WTC11 (cell line): ENCODE results near the gene CTRB1. TPM values are rescaled to one million over a fixed set of nuclear protein-coding genes. Genes with fewer than 3 reads are reported as not detected.
"Not testable (repeated sequence)": the region's sequence is repeated elsewhere in the genome, so short reads cannot be mapped to it uniquely, and the experiment has no call there.

Source experiments
- ATAC-seq: fragments of 200-7000 bp; cut with Tn5 transposase; 2 replicates; pipeline ENCODE4 v1.10.0; 2021; ENCODE audit warnings: mild to moderate bottlenecking, moderate library complexity
- CTCF ChIA-PET: fragments of 300-600 bp; sonication (Branson Sonifier 250); formaldehyde crosslinking; loops from one replicate; lab custom pipeline; 2021; ENCODE audit warnings: antibody characterized with exemption; lab: Charles Lee
- POLR2A ChIA-PET: fragments of 350-600 bp; sonication (Branson Sonifier 250); formaldehyde crosslinking; loops from one replicate; lab custom pipeline; 2021; ENCODE audit warnings: antibody characterized with exemption; lab: Charles Lee
- DNase-seq: peaks from one replicate; pipeline ENCODE4 v3.0.0; 2021; ENCODE audit warnings: low spot score
- H3K27ac Mint-ChIP-seq: 2 replicates; pipeline ENCODE4 v1.8.0; 2021; ENCODE audit warnings: mixed read lengths
- H3K27me3 Mint-ChIP-seq: 2 replicates; pipeline ENCODE4 v1.8.0; 2021; ENCODE audit warnings: low read depth, mild to moderate bottlenecking, moderate library complexity, mixed read lengths
- H3K36me3 Mint-ChIP-seq: 2 replicates; pipeline ENCODE4 v1.8.0; 2021; ENCODE audit warnings: mixed read lengths
- H3K4me1 Mint-ChIP-seq: 2 replicates; pipeline ENCODE4 v1.8.0; 2022; ENCODE audit warnings: mixed read lengths
- H3K4me3 Mint-ChIP-seq: 2 replicates; pipeline ENCODE4 v1.8.0; 2021; ENCODE audit warnings: mild to moderate bottlenecking, moderate library complexity, mixed read lengths
- H3K9me3 Mint-ChIP-seq: 2 replicates; pipeline ENCODE4 v1.8.0; 2021; ENCODE audit warnings: mixed read lengths
- CREM ChIP-seq: sonication (generic); formaldehyde crosslinking; IDR thresholded peaks from 2 replicates; pipeline ENCODE4 v1.8.1; 2022; ENCODE audit warnings: mild to moderate bottlenecking, missing genetic modification reagents, moderate library complexity
- ESRRA ChIP-seq: sonication (generic); formaldehyde crosslinking; IDR thresholded peaks from 2 replicates; pipeline ENCODE4 v1.8.1; 2022; ENCODE audit warnings: mild to moderate bottlenecking, missing genetic modification reagents, borderline replicate concordance
- FOXP1 ChIP-seq: sonication (generic); formaldehyde crosslinking; IDR thresholded peaks from 2 replicates; pipeline ENCODE4 v1.8.0; 2022; ENCODE audit warnings: missing genetic modification reagents, mild to moderate bottlenecking, moderate library complexity, borderline replicate concordance
- GRHL2 ChIP-seq: fragments of 250-450 bp; sonication (Bioruptor Pico); IDR thresholded peaks from 2 replicates; pipeline ENCODE4 v1.8.0; 2022; ENCODE audit warnings: mild to moderate bottlenecking, moderate library complexity; ENCODE audit not compliant: insufficient replicate concordance, severe bottlenecking
- JUN ChIP-seq: sonication (generic); formaldehyde crosslinking; IDR thresholded peaks from 2 replicates; pipeline ENCODE4 v1.8.0; 2023; ENCODE audit warnings: mild to moderate bottlenecking, missing genetic modification reagents
- MYBL2 ChIP-seq: sonication (generic); formaldehyde crosslinking; IDR thresholded peaks from 2 replicates; pipeline ENCODE4 v1.8.1; 2023; ENCODE audit warnings: mild to moderate bottlenecking, moderate library complexity, missing genetic modification reagents
- NFYB ChIP-seq: sonication (generic); formaldehyde crosslinking; conservative IDR thresholded peaks from 2 replicates; pipeline ENCODE4 v1.8.0; 2022; ENCODE audit warnings: low read depth, missing genetic modification reagents
- NR3C1 ChIP-seq: sonication (generic); formaldehyde crosslinking; conservative IDR thresholded peaks from 2 replicates; pipeline ENCODE4 v1.8.1; 2023; ENCODE audit warnings: low read depth, mild to moderate bottlenecking, missing genetic modification reagents
- PRRX2 ChIP-seq: fragments of 250-450 bp; sonication (Bioruptor Pico); IDR thresholded peaks from 2 replicates; pipeline ENCODE4 v1.8.0; 2021; ENCODE audit warnings: mild to moderate bottlenecking
- TEAD4 ChIP-seq: sonication (generic); formaldehyde crosslinking; IDR thresholded peaks from 2 replicates; pipeline ENCODE4 v1.8.0; 2022; ENCODE audit warnings: mild to moderate bottlenecking, missing genetic modification reagents
- ZBTB21 ChIP-seq: sonication (generic); formaldehyde crosslinking; IDR thresholded peaks from 2 replicates; pipeline ENCODE4 v1.8.1; 2023; ENCODE audit warnings: mild to moderate bottlenecking, missing genetic modification reagents, borderline replicate concordance
- ZNF232 ChIP-seq: sonication (generic); formaldehyde crosslinking; IDR thresholded peaks from 2 replicates; pipeline ENCODE4 v1.8.0; 2022; ENCODE audit warnings: mild to moderate bottlenecking, missing genetic modification reagents
- ZNF263 ChIP-seq: sonication (generic); formaldehyde crosslinking; IDR thresholded peaks from 2 replicates; pipeline ENCODE4 v1.8.1; 2022; ENCODE audit warnings: low read depth, mild to moderate bottlenecking, moderate library complexity, missing genetic modification reagents
- total RNA-seq: library from RNA; stranded (reverse); gene quantifications from 3 replicates; pipeline ENCODE4 v1.2.3, GENCODE V29; 2021
- TF ChIP-seq, protein P1 (sequence below): fragments of 200-600 bp; IDR thresholded peaks from 2 replicates; pipeline ENCODE4 v1.8.0; 2022; ENCODE audit warnings: antibody characterized with exemption
- TF ChIP-seq, protein P2 (sequence below): sonication (generic); formaldehyde crosslinking; IDR thresholded peaks from 2 replicates; pipeline ENCODE4 v1.8.0; 2022; ENCODE audit warnings: mild to moderate bottlenecking, missing genetic modification reagents
- TF ChIP-seq, protein P3 (sequence below): fragments of 250-450 bp; sonication (Bioruptor Pico); IDR thresholded peaks from 2 replicates; pipeline ENCODE4 v1.9.0; 2021; ENCODE audit warnings: mild to moderate bottlenecking
- TF ChIP-seq, protein P4 (sequence below): sonication (generic); formaldehyde crosslinking; IDR thresholded peaks from 2 replicates; pipeline ENCODE4 v1.8.0; 2022; ENCODE audit warnings: missing genetic modification reagents

The CTRB1 gene
- total RNA-seq, 1 experiment from 2014 or later = 3.9 TPM

DNA sequence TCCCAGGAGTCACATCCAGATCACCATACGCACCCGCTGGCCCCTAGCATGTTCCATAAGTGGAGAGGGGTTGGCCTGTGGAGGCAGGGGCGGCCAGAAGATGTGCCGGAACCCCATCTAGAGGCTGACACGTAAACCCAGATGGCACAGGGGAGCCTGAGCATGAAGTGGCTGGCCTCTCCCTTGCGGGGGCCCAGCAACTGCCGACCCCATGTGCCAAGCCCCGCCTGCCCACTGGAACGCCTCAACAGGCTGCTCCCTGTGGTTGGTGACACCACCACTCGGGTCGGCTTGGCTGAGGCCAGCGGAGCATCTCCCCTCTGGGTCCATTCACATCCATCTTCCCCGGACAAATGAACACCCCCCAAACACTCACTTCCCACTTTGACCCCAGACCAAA lies 23.2 kb downstream of the CTRB1 start:
- H3K27ac Mint-ChIP-seq = peak overlapping the region; percentile 57; the same call in 1 of the 2 replicates
- ChIA-PET POLR2A (no interaction called here), CTCF (no interaction called here)
- TF ChIP-seq ZBTB21 (CRISPR knock-in tag) = no peak
- H3K4me3 Mint-ChIP-seq = no peak overlapping the region
- no peaks in the 10 kb centered on the region for H3K9me3 Mint-ChIP-seq
- DNase-seq (no peak), ATAC-seq (no peak)
- no peaks in the 10 kb centered on the region for H3K27me3 Mint-ChIP-seq
- H3K36me3 Mint-ChIP-seq = peaks cover 37% of the 10 kb centered on the region
- H3K4me1 Mint-ChIP-seq = peaks cover 50% of the 10 kb centered on the region

DNA sequence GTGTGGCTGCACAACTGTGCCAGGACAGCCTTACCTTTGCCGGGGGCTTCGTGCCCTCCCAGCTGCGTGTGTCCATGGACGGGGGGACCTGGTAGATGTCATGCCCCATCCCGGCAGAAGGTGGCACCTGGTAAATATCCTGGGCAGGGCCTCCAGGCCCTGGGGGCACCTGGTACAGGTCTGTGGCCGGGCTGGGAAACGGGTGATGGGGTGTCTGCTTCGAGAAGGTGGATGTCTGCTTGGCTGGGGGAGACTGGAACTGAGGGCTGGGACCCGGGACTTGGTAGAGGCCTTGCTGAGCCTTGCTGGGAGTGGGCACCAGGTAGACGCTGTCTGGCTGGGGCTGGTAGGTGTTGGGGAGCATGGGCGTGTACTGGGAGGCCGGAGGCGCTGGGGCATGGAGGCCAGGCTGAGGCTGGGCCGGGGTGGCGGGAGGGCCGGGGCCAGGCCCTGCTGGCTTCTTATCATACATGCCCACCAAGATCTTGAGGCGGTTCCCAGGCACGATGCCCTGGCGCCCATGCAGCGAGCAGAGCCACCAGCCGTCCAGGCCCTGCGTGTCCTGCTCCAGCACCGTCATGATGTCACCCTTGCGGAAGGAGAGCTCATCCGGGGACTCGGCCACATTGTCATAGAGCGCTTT lies 23.8 kb downstream of the CTRB1 start:
- H3K4me3 Mint-ChIP-seq, H3K27me3 Mint-ChIP-seq, ATAC-seq, DNase-seq, H3K9me3 Mint-ChIP-seq: not testable (repeated sequence)
- ChIA-PET CTCF (interaction anchor here (4.8 kb wide), 1 partner anchor 8 kb away, joined by 44 read pairs; no protein-coding TSS in a partner anchor), POLR2A (interaction anchor here (1.3 kb wide), 1 partner anchor 9 kb away, joined by 5 read pairs; no protein-coding TSS in a partner anchor)
- H3K36me3 Mint-ChIP-seq = peaks cover 37% of the 10 kb centered on the region
- peak overlapping the region; percentile 89 for H3K27ac Mint-ChIP-seq
- H3K4me1 Mint-ChIP-seq = peaks cover 54% of the 10 kb centered on the region

DNA sequence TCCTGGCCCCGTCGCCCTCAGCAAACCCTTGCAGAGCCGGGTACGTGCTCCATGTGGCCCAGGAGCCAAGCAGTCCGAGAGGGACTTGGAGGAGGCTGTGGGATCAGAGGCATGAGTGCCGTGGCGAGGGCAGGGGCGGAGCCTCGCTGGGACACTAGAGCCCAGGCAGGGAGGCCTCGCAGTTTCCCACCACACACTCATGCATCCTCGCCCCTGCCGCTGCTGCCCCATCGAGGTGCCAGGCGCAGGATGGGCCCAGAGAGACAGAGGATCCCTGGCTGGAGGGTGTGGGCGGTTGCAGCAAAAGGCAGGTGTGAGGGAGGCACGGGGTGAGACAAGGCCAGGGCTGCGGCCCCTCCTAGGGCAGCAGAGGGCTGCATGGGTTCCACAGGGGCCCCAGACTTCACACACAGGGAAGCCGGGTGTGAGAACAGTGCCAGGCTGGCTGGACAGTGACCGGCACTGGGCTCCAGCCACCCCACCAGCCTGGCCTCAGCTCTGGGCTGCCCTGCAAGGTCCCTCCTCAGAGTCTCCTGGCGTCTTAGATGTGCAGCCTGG lies 25.0 kb downstream of the CTRB1 start:
- peak overlapping the region; percentile 98 for H3K27ac Mint-ChIP-seq
- H3K9me3 Mint-ChIP-seq = no peaks in the 10 kb centered on the region
- DNase-seq (no peak), ATAC-seq (no peak)
- CTCF ChIA-PET = interaction anchor here (0.8 to 4.8 kb wide), 3 partner anchors 9 to 142 kb away, joined by 3 to 44 read pairs (median 7); no protein-coding TSS in a partner anchor
- peaks cover 66% of the 10 kb centered on the region for H3K4me1 Mint-ChIP-seq
- POLR2A ChIA-PET = interaction anchor here (1.3 to 2.6 kb wide), 2 partner anchors 10 kb away, joined by 5 to 13 read pairs; no protein-coding TSS in a partner anchor
- no peaks in the 10 kb centered on the region for H3K27me3 Mint-ChIP-seq
- H3K4me3 Mint-ChIP-seq = no peak overlapping the region
- peaks cover 37% of the 10 kb centered on the region for H3K36me3 Mint-ChIP-seq
- TF ChIP-seq NFYB (CRISPR knock-in tag) (no peak), MYBL2 (CRISPR knock-in tag) (no peak), NR3C1 (CRISPR knock-in tag) (no peak), FOXP1 (CRISPR knock-in tag) (no peak), ESRRA (no peak), ZNF232 (no peak), TEAD4 (no peak), GRHL2 (CRISPR knock-in tag) (no peak), JUN (CRISPR knock-in tag) (no peak), PRRX2 (CRISPR knock-in tag) (no peak), ZNF263 (CRISPR knock-in tag) (no peak), CREM (no peak)
- TF ChIP-seq, protein P1, sequence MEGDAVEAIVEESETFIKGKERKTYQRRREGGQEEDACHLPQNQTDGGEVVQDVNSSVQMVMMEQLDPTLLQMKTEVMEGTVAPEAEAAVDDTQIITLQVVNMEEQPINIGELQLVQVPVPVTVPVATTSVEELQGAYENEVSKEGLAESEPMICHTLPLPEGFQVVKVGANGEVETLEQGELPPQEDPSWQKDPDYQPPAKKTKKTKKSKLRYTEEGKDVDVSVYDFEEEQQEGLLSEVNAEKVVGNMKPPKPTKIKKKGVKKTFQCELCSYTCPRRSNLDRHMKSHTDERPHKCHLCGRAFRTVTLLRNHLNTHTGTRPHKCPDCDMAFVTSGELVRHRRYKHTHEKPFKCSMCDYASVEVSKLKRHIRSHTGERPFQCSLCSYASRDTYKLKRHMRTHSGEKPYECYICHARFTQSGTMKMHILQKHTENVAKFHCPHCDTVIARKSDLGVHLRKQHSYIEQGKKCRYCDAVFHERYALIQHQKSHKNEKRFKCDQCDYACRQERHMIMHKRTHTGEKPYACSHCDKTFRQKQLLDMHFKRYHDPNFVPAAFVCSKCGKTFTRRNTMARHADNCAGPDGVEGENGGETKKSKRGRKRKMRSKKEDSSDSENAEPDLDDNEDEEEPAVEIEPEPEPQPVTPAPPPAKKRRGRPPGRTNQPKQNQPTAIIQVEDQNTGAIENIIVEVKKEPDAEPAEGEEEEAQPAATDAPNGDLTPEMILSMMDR = no peak
- TF ChIP-seq, protein P2, sequence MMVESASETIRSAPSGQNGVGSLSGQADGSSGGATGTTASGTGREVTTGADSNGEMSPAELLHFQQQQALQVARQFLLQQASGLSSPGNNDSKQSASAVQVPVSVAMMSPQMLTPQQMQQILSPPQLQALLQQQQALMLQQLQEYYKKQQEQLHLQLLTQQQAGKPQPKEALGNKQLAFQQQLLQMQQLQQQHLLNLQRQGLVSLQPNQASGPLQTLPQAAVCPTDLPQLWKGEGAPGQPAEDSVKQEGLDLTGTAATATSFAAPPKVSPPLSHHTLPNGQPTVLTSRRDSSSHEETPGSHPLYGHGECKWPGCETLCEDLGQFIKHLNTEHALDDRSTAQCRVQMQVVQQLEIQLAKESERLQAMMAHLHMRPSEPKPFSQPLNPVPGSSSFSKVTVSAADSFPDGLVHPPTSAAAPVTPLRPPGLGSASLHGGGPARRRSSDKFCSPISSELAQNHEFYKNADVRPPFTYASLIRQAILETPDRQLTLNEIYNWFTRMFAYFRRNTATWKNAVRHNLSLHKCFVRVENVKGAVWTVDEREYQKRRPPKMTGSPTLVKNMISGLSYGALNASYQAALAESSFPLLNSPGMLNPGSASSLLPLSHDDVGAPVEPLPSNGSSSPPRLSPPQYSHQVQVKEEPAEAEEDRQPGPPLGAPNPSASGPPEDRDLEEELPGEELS (CRISPR knock-in tag) = no peak
- TF ChIP-seq, protein P3, sequence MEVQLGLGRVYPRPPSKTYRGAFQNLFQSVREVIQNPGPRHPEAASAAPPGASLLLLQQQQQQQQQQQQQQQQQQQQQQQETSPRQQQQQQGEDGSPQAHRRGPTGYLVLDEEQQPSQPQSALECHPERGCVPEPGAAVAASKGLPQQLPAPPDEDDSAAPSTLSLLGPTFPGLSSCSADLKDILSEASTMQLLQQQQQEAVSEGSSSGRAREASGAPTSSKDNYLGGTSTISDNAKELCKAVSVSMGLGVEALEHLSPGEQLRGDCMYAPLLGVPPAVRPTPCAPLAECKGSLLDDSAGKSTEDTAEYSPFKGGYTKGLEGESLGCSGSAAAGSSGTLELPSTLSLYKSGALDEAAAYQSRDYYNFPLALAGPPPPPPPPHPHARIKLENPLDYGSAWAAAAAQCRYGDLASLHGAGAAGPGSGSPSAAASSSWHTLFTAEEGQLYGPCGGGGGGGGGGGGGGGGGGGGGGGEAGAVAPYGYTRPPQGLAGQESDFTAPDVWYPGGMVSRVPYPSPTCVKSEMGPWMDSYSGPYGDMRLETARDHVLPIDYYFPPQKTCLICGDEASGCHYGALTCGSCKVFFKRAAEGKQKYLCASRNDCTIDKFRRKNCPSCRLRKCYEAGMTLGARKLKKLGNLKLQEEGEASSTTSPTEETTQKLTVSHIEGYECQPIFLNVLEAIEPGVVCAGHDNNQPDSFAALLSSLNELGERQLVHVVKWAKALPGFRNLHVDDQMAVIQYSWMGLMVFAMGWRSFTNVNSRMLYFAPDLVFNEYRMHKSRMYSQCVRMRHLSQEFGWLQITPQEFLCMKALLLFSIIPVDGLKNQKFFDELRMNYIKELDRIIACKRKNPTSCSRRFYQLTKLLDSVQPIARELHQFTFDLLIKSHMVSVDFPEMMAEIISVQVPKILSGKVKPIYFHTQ (CRISPR knock-in tag) = no peak
- TF ChIP-seq, protein P4, sequence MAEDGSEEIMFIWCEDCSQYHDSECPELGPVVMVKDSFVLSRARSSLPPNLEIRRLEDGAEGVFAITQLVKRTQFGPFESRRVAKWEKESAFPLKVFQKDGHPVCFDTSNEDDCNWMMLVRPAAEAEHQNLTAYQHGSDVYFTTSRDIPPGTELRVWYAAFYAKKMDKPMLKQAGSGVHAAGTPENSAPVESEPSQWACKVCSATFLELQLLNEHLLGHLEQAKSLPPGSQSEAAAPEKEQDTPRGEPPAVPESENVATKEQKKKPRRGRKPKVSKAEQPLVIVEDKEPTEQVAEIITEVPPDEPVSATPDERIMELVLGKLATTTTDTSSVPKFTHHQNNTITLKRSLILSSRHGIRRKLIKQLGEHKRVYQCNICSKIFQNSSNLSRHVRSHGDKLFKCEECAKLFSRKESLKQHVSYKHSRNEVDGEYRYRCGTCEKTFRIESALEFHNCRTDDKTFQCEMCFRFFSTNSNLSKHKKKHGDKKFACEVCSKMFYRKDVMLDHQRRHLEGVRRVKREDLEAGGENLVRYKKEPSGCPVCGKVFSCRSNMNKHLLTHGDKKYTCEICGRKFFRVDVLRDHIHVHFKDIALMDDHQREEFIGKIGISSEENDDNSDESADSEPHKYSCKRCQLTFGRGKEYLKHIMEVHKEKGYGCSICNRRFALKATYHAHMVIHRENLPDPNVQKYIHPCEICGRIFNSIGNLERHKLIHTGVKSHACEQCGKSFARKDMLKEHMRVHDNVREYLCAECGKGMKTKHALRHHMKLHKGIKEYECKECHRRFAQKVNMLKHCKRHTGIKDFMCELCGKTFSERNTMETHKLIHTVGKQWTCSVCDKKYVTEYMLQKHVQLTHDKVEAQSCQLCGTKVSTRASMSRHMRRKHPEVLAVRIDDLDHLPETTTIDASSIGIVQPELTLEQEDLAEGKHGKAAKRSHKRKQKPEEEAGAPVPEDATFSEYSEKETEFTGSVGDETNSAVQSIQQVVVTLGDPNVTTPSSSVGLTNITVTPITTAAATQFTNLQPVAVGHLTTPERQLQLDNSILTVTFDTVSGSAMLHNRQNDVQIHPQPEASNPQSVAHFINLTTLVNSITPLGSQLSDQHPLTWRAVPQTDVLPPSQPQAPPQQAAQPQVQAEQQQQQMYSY (CRISPR knock-in tag) = no peak
